Glutamatergic neuron (in vitro differentiated cells): ENCODE measurements around the gene SLIT3. TPM values are rescaled to one million over a fixed set of nuclear protein-coding genes. Genes with fewer than 3 reads are reported as not detected.
A peak's percentile ranks its signal among the peaks of the same experiment; 100 is the strongest.

Experiments
- DNase-seq: peaks from one replicate; pipeline ENCODE4 v3.0.0; 2022
- H3K27ac Mint-ChIP-seq: one replicate; pipeline ENCODE4 v1.8.0; 2020; ENCODE audit warnings: mild to moderate bottlenecking, mixed read lengths, inconsistent platforms; ENCODE audit not compliant: unreplicated experiment
- H3K27me3 Mint-ChIP-seq: one replicate; pipeline ENCODE4 v1.8.0; 2020; ENCODE audit warnings: mild to moderate bottlenecking, moderate library complexity, mixed read lengths, inconsistent platforms; ENCODE audit not compliant: unreplicated experiment
- H3K36me3 Mint-ChIP-seq: one replicate; pipeline ENCODE4 v1.8.0; 2020; ENCODE audit warnings: mild to moderate bottlenecking, mixed read lengths, inconsistent platforms; ENCODE audit not compliant: unreplicated experiment
- H3K4me1 Mint-ChIP-seq: one replicate; pipeline ENCODE4 v1.8.0; 2020; ENCODE audit warnings: mild to moderate bottlenecking, low read depth, mixed read lengths, inconsistent platforms; ENCODE audit not compliant: unreplicated experiment
- H3K4me3 Mint-ChIP-seq: one replicate; pipeline ENCODE4 v1.8.0; 2020; ENCODE audit warnings: mild to moderate bottlenecking, mixed read lengths, inconsistent platforms; ENCODE audit not compliant: unreplicated experiment
- H3K9me3 Mint-ChIP-seq: one replicate; pipeline ENCODE4 v1.8.0; 2020; ENCODE audit warnings: mild to moderate bottlenecking, moderate library complexity, mixed read lengths, inconsistent platforms; ENCODE audit not compliant: unreplicated experiment
- CTCF ChIP-seq: fragments of 200-600 bp; sonication (generic); IDR thresholded peaks from one replicate; pipeline ENCODE4 v1.5.0; 2021; ENCODE audit not compliant: partially characterized antibody, unreplicated experiment
- total RNA-seq: library from RNA; stranded (reverse); fragmentation: NEBNext Ultra II Directional; extraction: Animal tissue kit (Norgen Biotek cat#: 25700); gene quantifications from one replicate; pipeline ENCODE4 v1.2.1, GENCODE V29; 2021; ENCODE audit not compliant: unreplicated experiment

SLIT3 gene
- total RNA-seq, 1 donor from 2014 or later: 11.5 TPM

GRCh38 chr5:168658394-168658793, 642.5 kb downstream of the SLIT3 start:
- Mint-ChIP-seq H3K27me3 (peaks cover 8% of the 10 kb centered on the region), H3K27ac (no peak overlapping the region), H3K9me3 (no peaks in the 10 kb centered on the region), H3K4me3 (no peak overlapping the region), H3K4me1 (peaks cover 18% of the 10 kb centered on the region), H3K36me3 (no peaks in the 10 kb centered on the region)
- no peak for DNase-seq
- TF ChIP-seq CTCF: no peak

- TF ChIP-seq CTCF: no peak
- DNase-seq: no peak
- no peak overlapping the region for H3K4me3 Mint-ChIP-seq
- no peaks in the 10 kb centered on the region for H3K9me3 Mint-ChIP-seq
- peaks cover 22% of the 10 kb centered on the region for H3K4me1 Mint-ChIP-seq
- no peak overlapping the region for H3K27ac Mint-ChIP-seq
- H3K36me3 Mint-ChIP-seq: no peaks in the 10 kb centered on the region
- peaks cover 8% of the 10 kb centered on the region for H3K27me3 Mint-ChIP-seq
These were observed 644.3 kb downstream of the SLIT3 start for GRCh38 chr5:168656633-168657032.

GRCh38 chr5:168655316-168655715, 645.6 kb downstream of the SLIT3 start:
- Mint-ChIP-seq H3K27me3 (no peaks in the 10 kb centered on the region), H3K4me3 (no peak overlapping the region), H3K36me3 (no peaks in the 10 kb centered on the region), H3K9me3 (no peaks in the 10 kb centered on the region), H3K27ac (no peak overlapping the region), H3K4me1 (peaks cover 17% of the 10 kb centered on the region)
- DNase-seq: no peak
- TF ChIP-seq CTCF: no peak

GRCh38 chr5:168654211-168654721, 646.7 kb downstream of the SLIT3 start:
- peaks cover 16% of the 10 kb centered on the region for H3K4me1 Mint-ChIP-seq
- H3K9me3 Mint-ChIP-seq: peaks cover 1% of the 10 kb centered on the region
- TF ChIP-seq CTCF: no peak
- H3K36me3 Mint-ChIP-seq: no peaks in the 10 kb centered on the region
- no peak for DNase-seq
- no peak overlapping the region for H3K4me3 Mint-ChIP-seq
- H3K27me3 Mint-ChIP-seq: no peaks in the 10 kb centered on the region
- H3K27ac Mint-ChIP-seq: peak overlapping the region; percentile 30

- Mint-ChIP-seq H3K36me3 (no peaks in the 10 kb centered on the region), H3K9me3 (peaks cover 3% of the 10 kb centered on the region), H3K27me3 (no peaks in the 10 kb centered on the region), H3K4me1 (peaks cover 16% of the 10 kb centered on the region), H3K27ac (peak overlapping the region; percentile 30), H3K4me3 (no peak overlapping the region)
- no peak for DNase-seq
- no peak for TF ChIP-seq CTCF
These were observed 647.3 kb downstream of the SLIT3 start for GRCh38 chr5:168653626-168654025.
